Measurements from ENCODE around the gene IL4I1. TPM values are rescaled to one million over a fixed set of nuclear protein-coding genes. Genes with fewer than 3 reads are reported as not detected.
"Not testable (repeated sequence)": the region's sequence is repeated elsewhere in the genome, so short reads cannot be mapped to it uniquely, and the experiment has no call there.

IL4I1 gene
- total RNA-seq, 1 donor from 2014 or later = 25.5 TPM

- ATAC-seq (ENCODE audit: low read depth) (peak; percentile 38), DNase-seq (peak; percentile 93)
- intact Hi-C loops (cut with micrococcal nuclease) = loop anchor here (1.0 to 2.0 kb wide), 11 partner anchors 18 to 250 kb away; partner anchors contain the start of genes AKT1S1, FUZ, PNKP and PTOV1
- Mint-ChIP-seq H3K27me3 (no peaks in the 10 kb centered on the region), H3K27ac (peak within 1 kb of the TSS; percentile 89), H3K4me1 (peaks cover 55% of the 10 kb centered on the region), H3K9me3 (no peaks in the 10 kb centered on the region), H3K36me3 (ENCODE audit: low read depth) (peaks cover 78% of the 10 kb centered on the region), H3K4me3 (peak within 1 kb of the TSS; percentile 92)
- TF ChIP-seq CTCF (IDR thresholded peaks at IDR 0.05) = no peak
- ChIA-PET CTCF (interaction anchor here (1.3 to 2.2 kb wide), 3 partner anchors 10 to 39 kb away, joined by 5 to 15 read pairs (median 6); no protein-coding TSS in a partner anchor), POLR2A (interaction anchor here (0.5 to 9.5 kb wide), 40 partner anchors 9 to 1818 kb away, joined by 3 to 229 read pairs (median 4); partner anchors contain the start of genes AKT1S1, AP2A1, FUZ and IL4I1)
Observed at GRCh38 chr19:49929121-49929610, 32.5 kb upstream of the IL4I1 start, which contains the start of the genes ATF5 and NUP62. ATF5 (plus strand) TSS chr19:49929205; CDS start chr19:49930851, 1,646 bp downstream. NUP62 (minus strand) TSS chr19:49929504; CDS start chr19:49909807, 19,697 bp downstream.

GRCh38 chr19:49927526-49928264, 31.0 kb upstream of the IL4I1 start:
- H3K4me3 Mint-ChIP-seq = peak overlapping the region; percentile 92
- no peaks in the 10 kb centered on the region for H3K9me3 Mint-ChIP-seq
- ATAC-seq (ENCODE audit: low read depth) = no peak
- DNase-seq = no peak
- no peak for TF ChIP-seq CTCF (IDR thresholded peaks at IDR 0.05)
- peaks cover 68% of the 10 kb centered on the region for H3K4me1 Mint-ChIP-seq
- peaks cover 82% of the 10 kb centered on the region for H3K36me3 Mint-ChIP-seq (ENCODE audit: low read depth)
- CTCF ChIA-PET = interaction anchor here (0.9 to 1.4 kb wide), 2 partner anchors 10 kb away, joined by 3 read pairs; no protein-coding TSS in a partner anchor
- H3K27ac Mint-ChIP-seq = peak overlapping the region; percentile 89
- intact Hi-C loops (cut with micrococcal nuclease) = loop anchor here (2.0 kb wide), 4 partner anchors 17 to 249 kb away; partner anchors contain the start of gene PNKP
- POLR2A ChIA-PET = interaction anchor here (1.0 to 9.5 kb wide), 9 partner anchors 9 to 252 kb away, joined by 3 to 229 read pairs (median 56); partner anchors contain the start of genes AKT1S1, AP2A1, IL4I1 and PNKP
- no peaks in the 10 kb centered on the region for H3K27me3 Mint-ChIP-seq

GRCh38 chr19:49926515-49926914, 29.8 kb upstream of the IL4I1 start:
- DNase-seq (no peak), ATAC-seq (ENCODE audit: low read depth) (no peak)
- intact Hi-C loops (cut with micrococcal nuclease) = no loop called here
- CTCF ChIA-PET = no interaction called here
- H3K4me3 Mint-ChIP-seq = no peak overlapping the region
- H3K27ac Mint-ChIP-seq = no peak overlapping the region
- POLR2A ChIA-PET = interaction anchor here (0.7 to 9.5 kb wide), 5 partner anchors 15 to 58 kb away, joined by 3 to 229 read pairs (median 56); partner anchors contain the start of genes IL4I1 and PNKP
- peaks cover 78% of the 10 kb centered on the region for H3K4me1 Mint-ChIP-seq
- TF ChIP-seq CTCF (IDR thresholded peaks at IDR 0.05) = no peak
- H3K9me3 Mint-ChIP-seq = no peaks in the 10 kb centered on the region
- no peaks in the 10 kb centered on the region for H3K27me3 Mint-ChIP-seq
- peaks cover 83% of the 10 kb centered on the region for H3K36me3 Mint-ChIP-seq (ENCODE audit: low read depth)

- Mint-ChIP-seq H3K4me1 (peaks cover 81% of the 10 kb centered on the region), H3K27me3 (no peaks in the 10 kb centered on the region), H3K27ac (peak overlapping the region; percentile 88), H3K4me3 (no peak overlapping the region), H3K9me3 (no peaks in the 10 kb centered on the region), H3K36me3 (ENCODE audit: low read depth) (peaks cover 83% of the 10 kb centered on the region)
- intact Hi-C loops (cut with micrococcal nuclease) = no loop called here
- no peak for TF ChIP-seq CTCF (IDR thresholded peaks at IDR 0.05)
- ChIA-PET CTCF (no interaction called here), POLR2A (interaction anchor here (1.2 to 5.1 kb wide), 3 partner anchors 14 to 31 kb away, joined by 5 to 92 read pairs (median 12); partner anchors contain the start of gene IL4I1)
- DNase-seq = no peak
- ATAC-seq (ENCODE audit: low read depth) = no peak
Observed at GRCh38 chr19:49925486-49925885, 28.8 kb upstream of the IL4I1 start.

- Mint-ChIP-seq H3K4me1 (peaks cover 75% of the 10 kb centered on the region), H3K27ac (peak overlapping the region; percentile 88), H3K36me3 (ENCODE audit: low read depth) (peaks cover 80% of the 10 kb centered on the region), H3K4me3 (peak overlapping the region; percentile 59)
- H3K27me3 Mint-ChIP-seq; H3K9me3 Mint-ChIP-seq; intact Hi-C loops (cut with micrococcal nuclease); DNase-seq; ATAC-seq (ENCODE audit: low read depth); CTCF ChIA-PET: not testable (repeated sequence)
- POLR2A ChIA-PET = interaction anchor here (0.6 to 1.7 kb wide), 9 partner anchors 10 to 107 kb away, joined by 3 to 14 read pairs (median 5); partner anchors contain the start of genes AKT1S1, IL4I1, MED25 and TBC1D17
Observed at GRCh38 chr19:49924881-49925210, 28.2 kb upstream of the IL4I1 start.
